Non-pigmented ciliary epithelial cell (primary cell): ENCODE results near the gene PRICKLE2.

ENCODE experiments used
- DNase-seq: peaks from one replicate; pipeline ENCODE4 v3.0.0-alpha.2; 2010; ENCODE audit warnings: low read depth

The PRICKLE2 gene

GRCh38 chr3:64187065-64187959, 38.0 kb downstream of the PRICKLE2 start:
- DNase-seq = peak; percentile 94

GRCh38 chr3:64186667-64187064, 38.6 kb downstream of the PRICKLE2 start:
- DNase-seq = no peak

- DNase-seq = no peak
Measured at GRCh38 chr3:64185436-64185835, 39.8 kb downstream of the PRICKLE2 start.

- DNase-seq = no peak
Measured at GRCh38 chr3:64184621-64185020, 40.6 kb downstream of the PRICKLE2 start.

DNA sequence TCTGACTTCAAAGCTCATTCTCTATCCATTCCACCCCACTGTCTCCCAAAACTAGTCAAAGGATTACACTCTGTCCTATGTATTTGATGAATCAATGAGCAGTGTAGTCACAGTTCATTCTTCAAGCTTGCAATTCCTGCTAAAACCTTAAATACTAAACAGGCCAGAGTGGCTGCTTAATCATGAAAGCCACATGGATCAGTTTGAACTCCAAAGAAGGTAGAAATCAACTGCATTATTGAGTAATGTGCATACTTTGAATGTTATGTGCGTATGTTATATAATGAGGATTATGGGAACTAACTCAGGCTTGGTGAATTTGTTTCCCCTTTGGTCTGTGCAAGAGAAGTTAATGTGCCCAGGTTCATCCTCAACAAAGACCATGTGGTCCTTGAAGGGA, 45.4 kb downstream of the PRICKLE2 start:
- no peak for DNase-seq

DNA sequence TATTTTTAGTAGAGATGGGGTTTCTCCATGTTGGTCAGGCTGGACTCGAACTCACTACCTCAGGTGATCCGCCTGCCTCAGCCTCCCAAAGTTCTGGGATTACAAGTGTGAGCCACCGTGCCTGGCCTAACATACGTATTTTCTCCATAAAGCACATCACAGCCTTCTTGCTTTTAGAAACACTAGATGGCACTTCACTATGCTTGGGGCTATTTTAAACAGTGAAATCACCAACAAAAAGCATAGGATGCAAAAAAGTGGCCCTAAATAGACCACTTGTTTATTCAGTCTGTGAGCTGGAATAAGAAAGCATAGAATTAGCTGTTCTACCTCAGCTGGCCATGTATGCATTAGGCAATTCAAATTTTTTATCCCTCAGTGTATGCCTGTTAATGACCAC, 46.0 kb downstream of the PRICKLE2 start:
- no peak for DNase-seq

DNA sequence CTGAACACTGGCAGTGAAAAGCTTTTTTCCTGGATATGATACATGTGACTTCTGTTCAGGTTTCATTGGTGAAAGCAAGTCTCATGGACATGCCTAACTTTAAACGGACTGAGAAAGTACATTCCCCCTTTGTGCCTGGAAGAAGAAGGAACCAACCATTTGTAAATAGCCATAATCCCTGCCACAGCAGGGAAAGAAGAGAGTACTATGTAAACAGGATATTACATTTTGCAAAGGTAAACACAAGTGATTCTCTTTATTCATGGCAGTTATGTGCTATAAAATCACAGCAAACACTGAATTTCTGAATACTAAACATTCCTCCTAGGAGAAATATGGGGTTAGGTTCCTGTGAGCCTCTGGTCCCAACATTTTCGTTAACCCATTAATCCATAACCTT, 46.8 kb downstream of the PRICKLE2 start:
- no peak for DNase-seq

DNA sequence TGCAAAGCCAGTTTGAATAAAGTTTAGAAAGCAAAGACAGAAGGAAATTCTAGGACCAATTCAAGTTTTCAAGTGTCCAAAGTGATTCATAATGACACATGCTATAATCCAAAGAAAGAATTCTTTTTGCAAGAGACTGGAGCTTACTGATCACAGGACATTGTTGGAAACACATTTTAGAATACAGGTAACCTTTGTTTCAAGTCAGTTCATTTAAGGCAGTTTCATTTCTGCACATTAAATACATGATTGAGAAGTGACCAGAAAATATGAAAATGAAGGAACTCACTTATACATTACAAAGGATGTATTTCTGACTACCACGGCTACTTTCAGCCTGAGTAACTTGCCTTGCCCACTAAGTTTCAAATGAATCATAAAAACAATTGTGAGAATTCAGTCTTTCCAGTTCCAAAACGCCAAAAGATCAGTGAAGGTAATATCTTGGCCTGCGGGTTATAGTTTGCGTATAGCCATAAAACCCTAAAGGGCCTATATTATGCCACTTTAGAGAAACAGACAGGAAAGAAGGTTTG, 48.7 kb downstream of the PRICKLE2 start:
- no peak for DNase-seq

- no peak for DNase-seq
Measured at GRCh38 chr3:64174328-64174727, 50.9 kb downstream of the PRICKLE2 start.

GRCh38 chr3:64173563-64173962, 51.7 kb downstream of the PRICKLE2 start:
- DNase-seq = no peak

GRCh38 chr3:64170270-64170669, 55.0 kb downstream of the PRICKLE2 start:
- no peak for DNase-seq

DNA sequence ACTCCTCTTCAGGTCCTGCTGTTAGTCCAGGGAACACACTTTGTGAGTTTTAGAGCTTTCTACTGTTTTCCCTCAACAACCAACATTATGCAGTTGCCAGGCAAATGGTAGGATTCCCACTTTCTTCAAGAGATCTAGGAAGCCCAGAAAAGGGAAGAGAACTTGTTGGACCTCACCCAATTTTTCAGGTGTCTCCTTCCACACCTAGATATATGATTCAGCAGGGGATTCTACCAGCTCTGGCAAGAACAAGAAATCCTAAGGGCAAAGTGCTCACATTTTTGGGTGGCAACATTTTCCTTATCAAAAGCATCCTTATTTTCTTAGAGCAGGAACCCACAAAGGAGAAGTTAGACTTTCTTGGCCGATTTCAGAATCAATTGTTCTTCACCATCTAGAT, 57.4 kb downstream of the PRICKLE2 start:
- no peak for DNase-seq

DNA sequence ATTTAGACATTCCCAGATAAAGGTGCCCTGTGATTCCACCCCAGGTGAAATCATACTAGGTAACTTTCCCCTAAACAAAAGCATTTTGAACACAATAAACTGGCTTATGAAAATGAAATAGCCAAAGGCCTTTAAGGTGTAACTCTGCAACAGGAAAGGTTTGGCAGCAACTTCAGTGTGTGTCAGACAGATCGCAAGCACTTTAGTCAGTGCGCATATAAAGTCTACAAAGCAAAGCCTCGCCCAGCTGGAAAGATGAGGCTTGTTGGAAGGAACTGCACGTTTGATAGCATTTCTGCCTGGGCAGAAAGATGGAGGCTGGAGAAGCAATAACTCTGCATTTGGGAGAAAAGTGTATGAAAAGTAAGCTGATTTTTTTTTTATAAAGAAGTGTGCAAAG, 57.9 kb downstream of the PRICKLE2 start:
- no peak for DNase-seq

DNA sequence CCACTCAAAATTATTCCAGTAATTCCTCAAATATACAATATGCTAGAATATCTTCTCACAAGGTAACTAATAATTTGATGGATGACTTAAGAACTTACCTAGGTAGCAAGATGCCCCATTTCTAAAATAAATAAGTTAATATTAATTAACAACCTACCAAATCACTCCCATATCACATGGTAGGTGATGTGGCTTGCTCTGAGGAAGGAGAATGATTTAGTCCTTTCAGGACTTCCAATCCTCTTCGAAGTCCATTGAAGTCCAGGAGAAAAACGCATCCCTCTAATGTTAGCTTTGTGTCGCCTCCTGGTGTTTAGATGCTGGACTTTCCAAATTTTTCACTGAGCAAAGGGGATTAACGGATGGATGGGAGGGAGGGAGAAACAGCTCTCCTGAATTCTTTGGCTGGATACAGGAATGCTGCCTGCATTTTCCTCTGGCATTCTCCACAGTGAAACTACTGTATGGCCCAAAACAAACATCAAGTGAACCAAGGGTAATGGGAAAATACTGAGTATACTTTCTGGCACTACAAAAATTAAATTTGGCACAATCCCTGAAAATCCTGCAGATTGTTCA, 58.6 kb downstream of the PRICKLE2 start:
- DNase-seq = no peak

DNA sequence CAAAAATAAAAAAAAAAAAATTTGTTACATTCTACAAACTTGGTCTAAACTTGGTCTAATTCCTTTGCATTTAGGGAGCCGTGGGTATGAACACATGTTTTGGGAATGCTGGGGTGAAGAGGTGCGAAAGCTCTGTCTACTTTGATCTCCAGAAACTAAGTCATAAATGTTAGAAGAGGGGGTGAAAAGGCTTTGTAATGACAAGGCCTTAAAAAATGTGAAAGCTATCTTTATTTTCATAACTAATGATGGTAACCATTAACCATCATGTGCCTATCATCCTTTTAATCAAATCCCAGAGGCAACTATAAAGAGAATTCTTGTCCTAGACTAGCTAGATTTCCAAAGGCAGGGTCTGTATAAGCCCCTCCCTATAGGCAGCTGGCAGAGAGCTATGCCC, 60.9 kb downstream of the PRICKLE2 start:
- DNase-seq = no peak

DNA sequence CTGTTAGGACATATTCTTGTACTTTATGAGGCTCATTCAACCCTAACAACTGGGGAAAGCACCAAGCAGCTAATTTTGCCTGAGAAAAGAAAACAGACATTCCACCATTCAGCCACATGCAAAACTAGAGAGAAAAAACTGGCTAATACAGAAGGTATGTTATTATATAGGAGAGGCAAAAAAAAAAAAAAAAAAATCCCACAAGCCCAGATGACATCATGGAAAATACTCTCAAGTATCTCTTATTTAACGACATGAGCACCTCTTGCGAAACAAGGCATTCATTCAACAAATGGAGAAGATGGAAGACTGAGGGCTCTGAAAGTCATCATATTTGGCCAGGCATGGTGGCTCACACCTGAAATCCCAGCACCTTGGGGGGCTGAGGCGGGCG, 61.5 kb downstream of the PRICKLE2 start:
- no peak for DNase-seq

DNA sequence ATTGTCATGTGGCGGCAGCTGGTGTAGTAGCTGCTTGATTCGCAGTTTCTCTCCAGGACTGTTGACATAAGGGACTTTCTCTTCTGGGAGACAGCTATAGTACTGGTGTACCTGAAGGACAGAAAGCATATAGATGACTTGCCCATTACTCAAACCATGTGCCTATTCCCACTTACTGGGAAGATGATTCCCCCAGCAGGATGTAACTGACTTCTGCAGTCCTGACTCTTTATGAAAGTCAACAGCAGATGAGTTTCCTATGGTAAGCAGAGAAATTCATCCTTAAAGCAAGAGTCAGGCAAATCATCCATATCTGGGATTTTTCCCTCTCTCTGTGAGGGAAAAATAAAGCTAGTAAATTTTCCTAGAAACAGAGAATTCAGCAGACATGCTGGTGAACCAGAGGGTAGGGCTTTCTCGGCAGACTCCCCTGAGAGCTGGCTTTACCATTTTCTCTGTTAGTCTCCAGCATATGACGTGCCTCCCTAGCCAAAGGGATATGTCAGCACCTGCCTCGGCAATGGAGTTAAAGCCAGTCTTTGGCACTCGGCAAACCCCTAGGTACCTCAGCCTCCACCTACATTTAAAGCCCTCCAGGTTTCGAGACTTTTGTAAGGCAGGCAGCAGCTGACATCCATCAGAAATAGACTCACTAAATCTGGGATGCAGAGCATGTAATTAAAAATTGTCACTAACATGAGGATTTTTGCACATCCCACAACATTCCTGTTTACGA, 62.1 kb downstream of the PRICKLE2 start:
- DNase-seq = no peak

GRCh38 chr3:64161481-64161952, 63.7 kb downstream of the PRICKLE2 start:
- DNase-seq = no peak

DNA sequence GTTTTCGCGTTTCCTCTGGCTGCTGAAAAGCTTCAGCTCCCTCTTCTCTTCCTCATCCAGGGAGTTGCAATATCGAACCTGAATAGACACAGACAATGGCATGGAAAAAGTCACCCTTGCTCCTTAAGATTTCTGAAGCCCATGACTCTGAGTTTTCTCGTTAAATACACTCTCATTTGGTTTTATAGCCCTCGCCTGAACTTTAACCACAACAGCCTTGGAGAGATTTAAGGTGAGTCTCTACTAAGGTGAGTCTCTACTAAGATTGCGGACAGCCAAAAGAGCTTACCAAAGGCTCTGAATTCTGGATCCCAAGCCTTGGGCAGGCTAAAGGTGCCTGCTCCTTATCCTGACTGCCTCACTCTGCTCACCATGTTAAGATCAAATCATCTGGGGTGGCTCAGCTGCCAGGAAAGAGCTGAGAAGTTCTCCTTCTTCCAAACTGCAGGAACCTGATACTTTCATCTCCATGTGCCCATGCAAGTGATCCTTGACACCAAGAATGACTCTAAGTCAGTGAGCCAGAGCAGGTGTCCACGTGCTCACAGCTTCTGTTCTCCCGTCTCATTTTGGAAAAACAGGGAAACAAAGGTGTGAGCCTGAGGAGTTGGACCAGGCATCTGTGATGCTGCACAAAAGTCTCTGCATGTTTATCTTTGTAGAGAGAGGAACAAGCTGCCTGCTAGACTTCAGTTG, 65.1 kb downstream of the PRICKLE2 start:
- no peak for DNase-seq

GRCh38 chr3:64158334-64158733, 66.9 kb downstream of the PRICKLE2 start:
- DNase-seq = no peak

DNA sequence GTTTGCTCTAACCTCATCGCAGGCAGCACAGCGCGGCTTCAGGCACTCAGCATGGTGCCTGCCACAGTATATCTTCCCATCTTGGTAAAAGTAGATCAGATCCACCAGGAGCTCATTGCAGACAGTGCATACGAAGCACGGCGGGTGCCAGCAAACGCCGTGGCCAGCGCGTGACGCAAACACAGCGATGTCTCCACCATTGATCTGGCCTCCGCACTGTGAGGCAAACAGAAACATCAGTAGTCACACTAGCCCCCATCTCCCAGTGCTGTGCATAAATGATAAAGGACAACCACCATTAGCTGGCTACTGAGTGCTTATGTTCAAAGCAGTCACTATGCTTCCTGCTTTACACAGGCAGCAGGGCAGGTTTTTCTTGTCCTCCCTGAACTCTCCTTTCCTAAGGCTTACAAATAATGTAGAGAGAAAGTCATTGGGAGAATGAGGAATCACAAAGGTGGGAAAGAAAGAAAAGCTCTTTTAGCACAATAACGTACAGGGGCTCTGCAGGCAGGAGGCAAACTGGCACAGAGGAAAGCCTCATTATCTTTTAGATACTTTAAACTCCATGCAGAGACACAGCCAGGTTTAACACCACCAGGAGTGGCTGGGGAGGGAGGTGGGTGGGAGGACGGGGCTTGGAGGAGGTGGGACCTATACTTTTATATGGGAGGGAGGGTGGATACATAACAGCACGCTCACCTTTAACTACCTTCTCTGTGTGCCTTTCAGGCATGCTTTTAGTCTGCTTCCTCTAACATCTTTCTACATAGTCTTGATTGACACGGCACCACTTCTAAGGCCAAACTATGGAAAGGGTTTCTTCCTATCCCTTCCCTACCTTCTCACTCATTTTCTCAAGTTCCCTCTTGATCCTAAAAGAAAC, 67.9 kb downstream of the PRICKLE2 start:
- DNase-seq = no peak
